GM23338 (cell line): Measurements from ENCODE around the gene ZFHX3. TPM values are rescaled to one million over a fixed set of nuclear protein-coding genes. Genes with fewer than 3 reads are reported as not detected.

Source experiments
- REST ChIP-seq: IDR thresholded peaks from one replicate; pipeline ENCODE4 v1.6.1; 2018; ENCODE audit warnings: antibody characterized with exemption; ENCODE audit not compliant: unreplicated experiment
- polyA plus RNA-seq: library from polyadenylated mRNA; unstranded; fragments of >200 nt; fragmentation: Nextera tagmentation; extraction: Ambion mirVana; gene quantifications from 2 replicates; pipeline ENCODE4 v1.2.1, GENCODE V29; 2016
- total RNA-seq: library from RNA; depleted of rRNA; stranded (reverse); fragments of >200 nt; shearing (Covaris generic); gene quantifications from 2 replicates; pipeline ENCODE4 v1.2.3, GENCODE V29; 2014
- TF ChIP-seq, protein P1 (sequence below): fragments of 250-450 bp; sonication (Bioruptor Pico); IDR thresholded peaks from 2 replicates; pipeline ENCODE4 v1.5.0; 2020; ENCODE audit warnings: mild to moderate bottlenecking, moderate library complexity
- TF ChIP-seq, protein P2 (sequence below): IDR thresholded peaks from 2 replicates; pipeline ENCODE4 v1.6.1; 2016; ENCODE audit warnings: antibody characterized with exemption

ZFHX3 gene
- total and polyA plus RNA-seq, 2 experiments from 2014 or later: 1.0 to 1.5 TPM

DNA sequence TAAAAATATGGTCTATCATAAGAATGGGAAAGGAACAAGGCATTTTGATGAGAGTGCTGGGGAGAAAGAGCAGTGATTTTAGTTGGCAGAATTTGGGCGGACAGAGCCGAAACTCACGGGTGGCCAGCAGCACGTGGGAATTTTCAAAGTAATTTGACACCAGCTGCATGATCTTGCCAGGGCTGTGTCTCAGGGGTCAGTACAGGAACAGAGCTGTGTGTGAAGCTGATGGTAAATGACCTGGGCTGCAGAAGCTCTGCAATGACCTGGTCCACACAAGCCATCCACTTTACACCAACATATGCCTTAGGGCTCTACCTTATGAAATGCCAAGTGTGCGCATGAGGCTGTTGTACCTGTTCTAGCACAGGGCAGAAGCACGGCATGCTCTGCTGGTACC lies 112.0 kb downstream of the ZFHX3 start (continued):
- TF ChIP-seq, protein P1, sequence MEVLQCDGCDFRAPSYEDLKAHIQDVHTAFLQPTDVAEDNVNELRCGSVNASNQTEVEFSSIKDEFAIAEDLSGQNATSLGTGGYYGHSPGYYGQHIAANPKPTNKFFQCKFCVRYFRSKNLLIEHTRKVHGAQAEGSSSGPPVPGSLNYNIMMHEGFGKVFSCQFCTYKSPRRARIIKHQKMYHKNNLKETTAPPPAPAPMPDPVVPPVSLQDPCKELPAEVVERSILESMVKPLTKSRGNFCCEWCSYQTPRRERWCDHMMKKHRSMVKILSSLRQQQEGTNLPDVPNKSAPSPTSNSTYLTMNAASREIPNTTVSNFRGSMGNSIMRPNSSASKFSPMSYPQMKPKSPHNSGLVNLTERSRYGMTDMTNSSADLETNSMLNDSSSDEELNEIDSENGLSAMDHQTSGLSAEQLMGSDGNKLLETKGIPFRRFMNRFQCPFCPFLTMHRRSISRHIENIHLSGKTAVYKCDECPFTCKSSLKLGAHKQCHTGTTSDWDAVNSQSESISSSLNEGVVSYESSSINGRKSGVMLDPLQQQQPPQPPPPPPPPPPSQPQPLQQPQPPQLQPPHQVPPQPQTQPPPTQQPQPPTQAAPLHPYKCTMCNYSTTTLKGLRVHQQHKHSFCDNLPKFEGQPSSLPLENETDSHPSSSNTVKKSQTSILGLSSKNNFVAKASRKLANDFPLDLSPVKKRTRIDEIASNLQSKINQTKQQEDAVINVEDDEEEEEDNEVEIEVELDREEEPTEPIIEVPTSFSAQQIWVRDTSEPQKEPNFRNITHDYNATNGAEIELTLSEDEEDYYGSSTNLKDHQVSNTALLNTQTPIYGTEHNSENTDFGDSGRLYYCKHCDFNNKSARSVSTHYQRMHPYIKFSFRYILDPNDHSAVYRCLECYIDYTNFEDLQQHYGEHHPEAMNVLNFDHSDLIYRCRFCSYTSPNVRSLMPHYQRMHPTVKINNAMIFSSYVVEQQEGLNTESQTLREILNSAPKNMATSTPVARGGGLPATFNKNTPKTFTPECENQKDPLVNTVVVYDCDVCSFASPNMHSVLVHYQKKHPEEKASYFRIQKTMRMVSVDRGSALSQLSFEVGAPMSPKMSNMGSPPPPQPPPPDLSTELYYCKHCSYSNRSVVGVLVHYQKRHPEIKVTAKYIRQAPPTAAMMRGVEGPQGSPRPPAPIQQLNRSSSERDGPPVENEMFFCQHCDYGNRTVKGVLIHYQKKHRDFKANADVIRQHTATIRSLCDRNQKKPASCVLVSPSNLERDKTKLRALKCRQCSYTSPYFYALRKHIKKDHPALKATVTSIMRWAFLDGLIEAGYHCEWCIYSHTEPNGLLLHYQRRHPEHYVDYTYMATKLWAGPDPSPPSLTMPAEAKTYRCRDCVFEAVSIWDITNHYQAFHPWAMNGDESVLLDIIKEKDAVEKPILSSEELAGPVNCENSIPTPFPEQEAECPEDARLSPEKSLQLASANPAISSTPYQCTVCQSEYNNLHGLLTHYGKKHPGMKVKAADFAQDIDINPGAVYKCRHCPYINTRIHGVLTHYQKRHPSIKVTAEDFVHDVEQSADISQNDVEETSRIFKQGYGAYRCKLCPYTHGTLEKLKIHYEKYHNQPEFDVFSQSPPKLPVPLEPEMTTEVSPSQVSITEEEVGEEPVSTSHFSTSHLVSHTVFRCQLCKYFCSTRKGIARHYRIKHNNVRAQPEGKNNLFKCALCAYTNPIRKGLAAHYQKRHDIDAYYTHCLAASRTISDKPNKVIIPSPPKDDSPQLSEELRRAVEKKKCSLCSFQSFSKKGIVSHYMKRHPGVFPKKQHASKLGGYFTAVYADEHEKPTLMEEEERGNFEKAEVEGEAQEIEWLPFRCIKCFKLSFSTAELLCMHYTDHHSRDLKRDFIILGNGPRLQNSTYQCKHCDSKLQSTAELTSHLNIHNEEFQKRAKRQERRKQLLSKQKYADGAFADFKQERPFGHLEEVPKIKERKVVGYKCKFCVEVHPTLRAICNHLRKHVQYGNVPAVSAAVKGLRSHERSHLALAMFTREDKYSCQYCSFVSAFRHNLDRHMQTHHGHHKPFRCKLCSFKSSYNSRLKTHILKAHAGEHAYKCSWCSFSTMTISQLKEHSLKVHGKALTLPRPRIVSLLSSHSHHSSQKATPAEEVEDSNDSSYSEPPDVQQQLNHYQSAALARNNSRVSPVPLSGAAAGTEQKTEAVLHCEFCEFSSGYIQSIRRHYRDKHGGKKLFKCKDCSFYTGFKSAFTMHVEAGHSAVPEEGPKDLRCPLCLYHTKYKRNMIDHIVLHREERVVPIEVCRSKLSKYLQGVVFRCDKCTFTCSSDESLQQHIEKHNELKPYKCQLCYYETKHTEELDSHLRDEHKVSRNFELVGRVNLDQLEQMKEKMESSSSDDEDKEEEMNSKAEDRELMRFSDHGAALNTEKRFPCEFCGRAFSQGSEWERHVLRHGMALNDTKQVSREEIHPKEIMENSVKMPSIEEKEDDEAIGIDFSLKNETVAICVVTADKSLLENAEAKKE (CRISPR knock-in tag): no peak
- TF ChIP-seq, protein P2, sequence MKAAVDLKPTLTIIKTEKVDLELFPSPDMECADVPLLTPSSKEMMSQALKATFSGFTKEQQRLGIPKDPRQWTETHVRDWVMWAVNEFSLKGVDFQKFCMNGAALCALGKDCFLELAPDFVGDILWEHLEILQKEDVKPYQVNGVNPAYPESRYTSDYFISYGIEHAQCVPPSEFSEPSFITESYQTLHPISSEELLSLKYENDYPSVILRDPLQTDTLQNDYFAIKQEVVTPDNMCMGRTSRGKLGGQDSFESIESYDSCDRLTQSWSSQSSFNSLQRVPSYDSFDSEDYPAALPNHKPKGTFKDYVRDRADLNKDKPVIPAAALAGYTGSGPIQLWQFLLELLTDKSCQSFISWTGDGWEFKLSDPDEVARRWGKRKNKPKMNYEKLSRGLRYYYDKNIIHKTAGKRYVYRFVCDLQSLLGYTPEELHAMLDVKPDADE: no peak
- TF ChIP-seq REST: no peak
